Measurements from ENCODE around the gene ZNF561.
A peak's percentile ranks its signal among the peaks of the same experiment; 100 is the strongest.
"Not testable (repeated sequence)": the region's sequence is repeated elsewhere in the genome, so short reads cannot be mapped to it uniquely, and the experiment has no call there.

The ZNF561 gene

GRCh38 chr19:9621156-9622037 is at the start of gene ZNF561:
TSS of gene ZNF561 (minus strand) at chr19:9621232. CDS start at chr19:9619456, 1,776 bp downstream.
- DNase-seq (ENCODE audit: low read depth in 2 of 2), result peak; percentile 77 to 83

GRCh38 chr19:9668544-9668943 is 47.5 kb upstream of the ZNF561 start:
- no peak for DNase-seq (ENCODE audit: low read depth in 2 of 2)

GRCh38 chr19:9667898-9668297 is 46.9 kb upstream of the ZNF561 start:
- DNase-seq (ENCODE audit: low read depth in 2 of 2), result no peak

- DNase-seq (ENCODE audit: low read depth in 2 of 2), result no peak
These were observed 37.7 kb upstream of the ZNF561 start for GRCh38 chr19:9658769-9659168.

GRCh38 chr19:9653066-9653555 is 32.1 kb upstream of the ZNF561 start:
- not testable (repeated sequence) for DNase-seq (ENCODE audit: low read depth in 2 of 2)

GRCh38 chr19:9651464-9651863 is 30.4 kb upstream of the ZNF561 start:
- DNase-seq (ENCODE audit: low read depth in 2 of 2), result not testable (repeated sequence)

- DNase-seq (ENCODE audit: low read depth in 2 of 2), result no peak
These were observed 29.3 kb upstream of the ZNF561 start for GRCh38 chr19:9650345-9650744.

GRCh38 chr19:9645472-9645871 is 24.4 kb upstream of the ZNF561 start:
- no peak for DNase-seq (ENCODE audit: low read depth in 2 of 2)

GRCh38 chr19:9644472-9644871 is 23.4 kb upstream of the ZNF561 start:
- DNase-seq (ENCODE audit: low read depth in 2 of 2), result no peak

- DNase-seq (ENCODE audit: low read depth in 2 of 2), result no peak
These were observed 20.8 kb upstream of the ZNF561 start for GRCh38 chr19:9641810-9642209.

- no peak for DNase-seq (ENCODE audit: low read depth in 2 of 2)
These were observed 19.9 kb upstream of the ZNF561 start for GRCh38 chr19:9640956-9641355.

GRCh38 chr19:9636018-9636417 is 15.0 kb upstream of the ZNF561 start:
- DNase-seq (ENCODE audit: low read depth in 2 of 2), result no peak

GRCh38 chr19:9627856-9628255 is 6.8 kb upstream of the ZNF561 start:
- no peak for DNase-seq (ENCODE audit: low read depth in 2 of 2)

- no peak for DNase-seq (ENCODE audit: low read depth in 2 of 2)
These were observed 1.5 kb upstream of the ZNF561 start for GRCh38 chr19:9622531-9622930.

- no peak for DNase-seq (ENCODE audit: low read depth in 2 of 2)
These were observed 233 bp downstream of the ZNF561 start for GRCh38 chr19:9620842-9621155.

- DNase-seq (ENCODE audit: low read depth in 2 of 2), result no peak
These were observed 5.2 kb downstream of the ZNF561 start for GRCh38 chr19:9615844-9616243.

- no peak for DNase-seq (ENCODE audit: low read depth in 2 of 2)
These were observed 10.4 kb downstream of the ZNF561 start for GRCh38 chr19:9610484-9611113.

GRCh38 chr19:9608912-9609311 is 12.1 kb downstream of the ZNF561 start:
- no peak for DNase-seq (ENCODE audit: low read depth in 2 of 2)

- DNase-seq (ENCODE audit: low read depth in 2 of 2), result peak in 1 of 2 experiments; percentile 22
These were observed 24.0 kb downstream of the ZNF561 start for GRCh38 chr19:9597027-9597426.

- peak in 1 of 2 experiments; percentile 17 for DNase-seq (ENCODE audit: low read depth in 2 of 2)
These were observed 34.3 kb downstream of the ZNF561 start for GRCh38 chr19:9586764-9587163.

GRCh38 chr19:9584073-9584833 is 36.8 kb downstream of the ZNF561 start, which contains the start of gene ZNF121:
TSS of gene ZNF121 (minus strand) at chr19:9584504. CDS start at chr19:9568097, 16,407 bp downstream.
- peak; percentile 49 to 54 for DNase-seq (ENCODE audit: low read depth in 2 of 2)

- DNase-seq (ENCODE audit: low read depth in 2 of 2), result not testable (repeated sequence)
These were observed 38.8 kb downstream of the ZNF561 start for GRCh38 chr19:9582081-9582725.

Data from fibroblast of skin of left quadriceps (primary cell).